Kidney (tissue), 14 donors: ENCODE measurements around the gene PPARG. TPM values are rescaled to one million over a fixed set of nuclear protein-coding genes. Genes with fewer than 3 reads are reported as not detected.

Experiments used
- DNase-seq, 5 donors: peaks; one replicate each; pipeline ENCODE4 v3.0.0-alpha.2; 2013 to 2020
- FAIRE-seq: peaks from 2 replicates; lab custom pipeline; 2012; peaks lifted over from hg19 to GRCh38; lab: Jason Lieb, UNC
- H3K27ac ChIP-seq, 2 donors: one replicate each; pipeline ENCODE4 v1.7.0; 2013; ENCODE audit warnings: low read depth in 2 of 2, low read length in 2 of 2, inconsistent platforms in 1 of 2
- H3K27me3 ChIP-seq: one replicate; pipeline ENCODE4 v1.7.1; 2013; ENCODE audit warnings: low read length, inconsistent platforms; ENCODE audit not compliant: control insufficient read depth, insufficient read depth
- H3K36me3 ChIP-seq, 3 donors: one replicate each; pipeline versions ENCODE4 v1.7.0 to v1.7.1; 2013; ENCODE audit warnings: low read length in 3 of 3, control low read depth in 1 of 3, inconsistent platforms in 1 of 3; ENCODE audit not compliant: insufficient read depth in 3 of 3, control insufficient read depth in 2 of 3
- H3K4me1 ChIP-seq, 3 donors: one replicate each; pipeline versions ENCODE4 v1.7.0 to v1.7.1; 2013; ENCODE audit warnings: low read length in 3 of 3, inconsistent platforms in 1 of 3, low read depth in 1 of 3; ENCODE audit not compliant: control insufficient read depth in 2 of 3, insufficient read depth in 2 of 3
- H3K4me3 ChIP-seq, 3 donors: one replicate each; pipeline versions ENCODE4 v1.7.0 to v1.8.1; 2013; ENCODE audit warnings: low read length in 3 of 3, control low read depth in 1 of 3, inconsistent platforms in 1 of 3
- H3K9ac ChIP-seq, 3 donors: one replicate each; pipeline versions ENCODE4 v1.7.0 to v1.7.1; 2013; ENCODE audit warnings: low read length in 3 of 3, control low read depth in 1 of 3, inconsistent platforms in 1 of 3
- H3K9me3 ChIP-seq, 3 donors: one replicate each; pipeline versions ENCODE4 v1.7.0 to v1.7.1; 2013; ENCODE audit warnings: low read length in 3 of 3, control low read depth in 1 of 3, inconsistent platforms in 1 of 3; ENCODE audit not compliant: control insufficient read depth in 2 of 3, insufficient read depth in 1 of 3
- CTCF ChIP-seq: IDR thresholded peaks from 3 replicates; pipeline ENCODE4 v1.5.1; 2012; ENCODE audit warnings: mild to moderate bottlenecking, moderate library complexity, borderline replicate concordance; ENCODE audit not compliant: insufficient read depth; ENCODE audit errors: extremely low read depth
- intact Hi-C: fragments of 100-400 bp; cut with DNase I; formaldehyde crosslinking; loops from one replicate; pipeline ENCODE4 v1.11.1; 2022
- polyA plus RNA-seq: library from polyadenylated mRNA; stranded (reverse); fragments of 350-450 nt; fragmentation: Illumina TruSeq; extraction: RNeasy Lipid Tissue Mini Kit (QIAGEN cat#74804); gene quantifications from one replicate; pipeline ENCODE4 v1.2.3, GENCODE V29; 2014; ENCODE audit warnings: low read depth, low replicate concordance; ENCODE audit not compliant: insufficient read depth
- total RNA-seq: library from RNA; stranded (reverse); fragmentation: NEBNext Ultra II Directional; extraction: Animal tissue kit (Norgen Biotek cat#: 25700); gene quantifications from one replicate; pipeline ENCODE4 v1.2.1, GENCODE V29; 2021
- donor health status: control.
- donor health status: control.
- donor health status: control.
- donor health status: control.
- donor health status: control.
- donor health status: DM: yes; HTN: yes; CAD: no.
- donor health status: Normal renal cell carcinoma (clear cell type).

Gene PPARG
- total and polyA plus RNA-seq, 2 donors from 2014 or later: 19.0 to 19.2 TPM

- no peak for FAIRE-seq
- no peak overlapping the region for H3K4me3 ChIP-seq
Observed at GRCh38 chr3:12334786-12335185, 45.9 kb downstream of the PPARG start.

GRCh38 chr3:12335421-12335820, 46.6 kb downstream of the PPARG start:
- Histone ChIP-seq H3K4me3 (no peak overlapping the region), H3K9ac (no peak overlapping the region), H3K9me3 (no peaks in the 10 kb centered on the region), H3K27me3 (no peaks in the 10 kb centered on the region), H3K27ac (no peak overlapping the region), H3K4me1 (peaks cover 0 to 14% (median 0%) of the 10 kb centered on the region in 3 donors), H3K36me3 (no peaks in the 10 kb centered on the region)
- intact Hi-C loops: no loop called here
- DNase-seq (no peak), FAIRE-seq (no peak)
- no peak for TF ChIP-seq CTCF

More at GRCh38 chr3:12334786-12335185, 45.9 kb downstream of the PPARG start:
- H3K36me3 ChIP-seq: no peaks in the 10 kb centered on the region
- no peaks in the 10 kb centered on the region for H3K27me3 ChIP-seq
- no peak for TF ChIP-seq CTCF
- H3K9me3 ChIP-seq: no peaks in the 10 kb centered on the region
- no peak for DNase-seq
- no peak overlapping the region for H3K27ac ChIP-seq
- no peak overlapping the region for H3K9ac ChIP-seq
- intact Hi-C loops: no loop called here
- peaks cover 0 to 9% (median 0%) of the 10 kb centered on the region in 3 donors for H3K4me1 ChIP-seq

- H3K4me1 ChIP-seq: peaks cover 0 to 14% (median 0%) of the 10 kb centered on the region in 3 donors
- TF ChIP-seq CTCF: no peak
- FAIRE-seq (no peak), DNase-seq (no peak)
- H3K4me3 ChIP-seq: no peak overlapping the region
- no peak overlapping the region for H3K27ac ChIP-seq
- no peak overlapping the region for H3K9ac ChIP-seq
- H3K36me3 ChIP-seq: no peaks in the 10 kb centered on the region
- intact Hi-C loops: no loop called here
- H3K27me3 ChIP-seq: no peaks in the 10 kb centered on the region
- H3K9me3 ChIP-seq: no peaks in the 10 kb centered on the region
Observed at GRCh38 chr3:12336099-12336498, 47.2 kb downstream of the PPARG start.
